M059J (cell line): ENCODE measurements around the gene RFC5. TPM values are rescaled to one million over a fixed set of nuclear protein-coding genes. Genes with fewer than 3 reads are reported as not detected.
"Not testable (repeated sequence)": the region's sequence is repeated elsewhere in the genome, so short reads cannot be mapped to it uniquely, and the experiment has no call there.

Source experiments
- DNase-seq: peaks from one replicate; pipeline ENCODE4 v3.0.0-alpha.2; 2012; ENCODE audit warnings: low read depth
- total RNA-seq: library from RNA; depleted of rRNA; stranded (reverse); fragments of >200 nt; shearing (Covaris generic); gene quantifications from 2 replicates; pipeline ENCODE4 v1.2.3, GENCODE V29; 2014; rRNA removed

RFC5 gene
- total RNA-seq, 1 experiment from 2014 or later: 71.2 TPM

DNA sequence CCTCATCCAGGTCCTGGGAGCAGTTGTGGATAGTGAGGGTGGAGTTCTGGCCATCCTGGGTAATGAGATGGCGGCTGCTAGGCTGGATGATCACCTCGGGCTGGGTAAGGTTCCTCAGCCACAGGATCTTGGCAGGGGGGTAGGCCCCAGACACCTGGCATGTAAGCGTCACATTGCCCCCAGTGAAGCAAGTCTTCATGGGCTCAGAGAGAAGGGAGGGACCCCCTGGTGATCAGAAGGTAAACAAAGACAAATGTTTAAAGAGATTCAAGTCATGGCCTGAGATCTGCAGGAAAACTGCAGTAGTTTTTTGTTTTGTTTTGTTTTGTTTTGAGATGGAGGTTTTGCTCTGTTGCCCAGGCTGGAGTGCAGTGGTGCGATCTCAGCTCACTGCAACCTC lies 57.3 kb downstream of the RFC5 start:
- no peak for DNase-seq

DNA sequence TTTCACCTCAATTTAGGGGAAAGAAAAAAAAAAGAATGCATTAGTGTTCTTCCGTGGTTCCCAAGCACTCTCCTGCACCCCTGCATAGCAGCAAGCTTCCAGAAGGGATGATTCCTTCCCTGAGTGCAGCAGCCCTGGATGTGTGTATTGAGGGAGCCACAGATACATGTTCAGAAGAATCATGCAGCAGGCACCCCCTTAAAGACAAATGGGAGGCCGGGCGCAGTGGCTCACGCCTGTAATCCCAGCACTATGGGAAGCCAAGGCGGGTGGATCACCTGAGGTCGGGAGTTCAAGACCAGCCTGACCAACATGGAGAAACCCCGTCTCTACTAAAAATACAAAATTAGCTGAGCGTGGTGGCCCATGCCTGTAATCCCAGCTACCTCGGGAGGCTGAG lies 65.0 kb downstream of the RFC5 start:
- not testable (repeated sequence) for DNase-seq

Other genes with a start within 250 kb of the RFC5 start
- 0.20 and 0.30 TPM in 2 replicates for gene KSR2, start 47.7 kb upstream of the RFC5 start, total RNA-seq
- gene WSB2, start 44.5 kb downstream of the RFC5 start, total RNA-seq: 116 and 133 TPM in 2 replicates
- gene VSIG10, start 87.3 kb downstream of the RFC5 start, total RNA-seq: 17.6 and 20.9 TPM in 2 replicates
- 251 and 299 TPM in 2 replicates for gene PEBP1, start 119.4 kb downstream of the RFC5 start, total RNA-seq